Endothelial cell of umbilical vein (primary cell): ENCODE measurements around the gene MS4A14. TPM values are rescaled to one million over a fixed set of nuclear protein-coding genes. Genes with fewer than 3 reads are reported as not detected.

Experiments
- BruUV-seq: library from RNA; stranded (reverse); fragments of 400-500 nt; replicated peaks from 2 replicates; lab custom pipeline; 2021; lab: Mats Ljungman, UMichigan
- CTCF ChIA-PET: fragments of 300-600, 350-600 bp; sonication (Branson Sonifier 250); formaldehyde crosslinking; loops from one replicate; lab custom pipeline; 2021; ENCODE audit warnings: antibody characterized with exemption, inconsistent platforms; lab: Charles Lee
- POLR2A ChIA-PET: fragments of 300-600, 350-600 bp; sonication (Branson Sonifier 250); formaldehyde crosslinking; loops from one replicate; lab custom pipeline; 2021; ENCODE audit warnings: antibody characterized with exemption, inconsistent platforms; lab: Charles Lee
- DNase-seq: peaks from one replicate; pipeline ENCODE4 v3.0.0-alpha.2; 2011; ENCODE audit warnings: low read depth, low spot score
- FAIRE-seq: peaks from 2 replicates; lab custom pipeline; 2011; peaks lifted over from hg19 to GRCh38; lab: Jason Lieb, UNC
- H2AFZ ChIP-seq: 2 replicates; pipeline ENCODE4 v1.6.0; 2012; ENCODE audit warnings: low read depth, low read length, control low read depth, inconsistent platforms
- H3K27ac ChIP-seq: 2 replicates; pipeline ENCODE4 v1.5.1; 2011; ENCODE audit warnings: low read depth, mild to moderate bottlenecking, control low read depth, low read length, moderate library complexity; ENCODE audit not compliant: insufficient read depth
- H3K27me3 ChIP-seq, 2 experiments: 2 replicates each; pipeline versions ENCODE4 v1.6.0 to v1.6.1; 2011; ENCODE audit warnings: low read length in 2 of 2, mixed read lengths in 1 of 2; ENCODE audit not compliant: control insufficient read depth in 2 of 2, insufficient read depth in 2 of 2
- H3K36me3 ChIP-seq, 2 experiments: 2 replicates in 1 of 2; 3 replicates in 1 of 2; pipeline ENCODE4 v1.5.1; 2011; ENCODE audit warnings: low read length in 2 of 2, mild to moderate bottlenecking in 1 of 2, moderate library complexity in 1 of 2; ENCODE audit not compliant: control insufficient read depth in 2 of 2, insufficient read depth in 2 of 2; ENCODE audit errors: extremely low read depth in 1 of 2
- H3K4me1 ChIP-seq: 3 replicates; pipeline ENCODE4 v1.5.1; 2011; ENCODE audit warnings: mild to moderate bottlenecking, low read length; ENCODE audit not compliant: control insufficient read depth, insufficient read depth; ENCODE audit errors: extremely low read depth
- H3K4me2 ChIP-seq: 2 replicates; pipeline ENCODE4 v1.6.1; 2011; ENCODE audit warnings: low read length, control low read depth, mixed read lengths; ENCODE audit not compliant: insufficient read depth
- H3K4me3 ChIP-seq, 3 experiments: fragments of 200-600 bp in 1 of 3; sonication (generic), shearing (Covaris generic) in 1 of 3; replicated peaks in 1 of 3; 2 replicates each; pipeline ENCODE4 v1.5.1; 2011 to 2016; ENCODE audit warnings: control low read depth in 3 of 3, low read length in 3 of 3, mild to moderate bottlenecking in 2 of 3, inconsistent platforms in 1 of 3, low read depth in 1 of 3, moderate library complexity in 1 of 3; ENCODE audit not compliant: insufficient read depth in 1 of 3
- H3K79me2 ChIP-seq: 2 replicates; pipeline ENCODE4 v1.6.0; 2012; ENCODE audit warnings: low read length, inconsistent platforms; ENCODE audit not compliant: control insufficient read depth, insufficient read depth
- H3K9ac ChIP-seq: replicated peaks from 2 replicates; pipeline ENCODE3; 2011; ENCODE audit warnings: low read length, control low read depth; ENCODE audit not compliant: insufficient read depth; ENCODE audit errors: extremely low read depth
- H3K9me1 ChIP-seq: replicated peaks from 3 replicates; pipeline ENCODE4 v1.6.0; 2011; ENCODE audit warnings: mild to moderate bottlenecking, low read length; ENCODE audit not compliant: control insufficient read depth, insufficient read depth; ENCODE audit errors: extremely low read depth
- H3K9me3 ChIP-seq: replicated peaks from 2 replicates; pipeline ENCODE4 v1.5.1; 2012; ENCODE audit warnings: low read length, inconsistent platforms; ENCODE audit not compliant: control insufficient read depth, insufficient read depth
- H4K20me1 ChIP-seq: replicated peaks from 2 replicates; pipeline ENCODE3; 2011; ENCODE audit warnings: mild to moderate bottlenecking, low read length; ENCODE audit not compliant: control insufficient read depth, insufficient read depth; ENCODE audit errors: extremely low read depth
- CTCF ChIP-seq, 2 donors: IDR thresholded peaks; 1 replicate in 1 of 2; 2 replicates in 1 of 2; pipeline ENCODE4 v1.5.1; 2011; ENCODE audit warnings: low read length in 2 of 2, mild to moderate bottlenecking in 2 of 2, moderate library complexity in 2 of 2, control low read depth in 1 of 2, inconsistent platforms in 1 of 2, low read depth in 1 of 2; ENCODE audit not compliant: insufficient read depth in 1 of 2; ENCODE audit errors: extremely low read depth in 1 of 2
- EZH2 ChIP-seq: IDR thresholded peaks from 2 replicates; pipeline ENCODE4 v1.6.1; 2012; ENCODE audit warnings: borderline replicate concordance, low read depth, mild to moderate bottlenecking, moderate library complexity, low read length, inconsistent platforms; ENCODE audit not compliant: severe bottlenecking
- FOS ChIP-seq: IDR thresholded peaks from 2 replicates; pipeline ENCODE4 v1.6.1; 2011; ENCODE audit warnings: mild to moderate bottlenecking, low read length, moderate library complexity, borderline replicate concordance; ENCODE audit not compliant: insufficient read depth
- GATA2 ChIP-seq: IDR thresholded peaks from 2 replicates; pipeline ENCODE4 v1.7.0; 2011; ENCODE audit warnings: low read depth, mild to moderate bottlenecking, moderate library complexity, mixed read lengths, low read length; ENCODE audit not compliant: insufficient read length, insufficient read depth
- JUN ChIP-seq: IDR thresholded peaks from 2 replicates; pipeline ENCODE4 v1.6.1; 2011; ENCODE audit warnings: borderline replicate concordance, low read depth; ENCODE audit not compliant: insufficient read length, insufficient read depth
- MAX ChIP-seq: IDR thresholded peaks from 2 replicates; pipeline ENCODE4 v1.6.1; 2011; ENCODE audit not compliant: insufficient read depth, insufficient read length
- MYC ChIP-seq: IDR thresholded peaks from one replicate; pipeline ENCODE4 v1.6.1; 2011; ENCODE audit warnings: mild to moderate bottlenecking, low read depth, low read length
- POLR2A ChIP-seq: IDR thresholded peaks from 2 replicates; pipeline ENCODE4 v1.6.1; 2012; ENCODE audit warnings: low read depth, mild to moderate bottlenecking, control low read depth, low read length
- POLR2AphosphoS5 ChIP-seq: IDR thresholded peaks from 2 replicates; pipeline ENCODE4 v1.6.1; 2012; ENCODE audit warnings: low read depth, mild to moderate bottlenecking, control low read depth, low read length, moderate library complexity; ENCODE audit not compliant: insufficient read depth
- dilution Hi-C: fragments of 300-500 bp; cut with MboI; formaldehyde crosslinking; loops from one replicate; pipeline ENCODE4 v1.15.0; 2019; ENCODE audit warnings: low sequenced_read_pairs; ENCODE audit not compliant: extremely low pct_ligation_motif_present
- intact Hi-C: fragments of 100-400 bp; cut with micrococcal nuclease; formaldehyde crosslinking; loops from one replicate; pipeline ENCODE4 v1.10.0; 2022
- polyA plus RNA-seq, 4 experiments: library from polyadenylated mRNA; depleted of rRNA in 3 of 4; stranded (reverse) in 3 of 4; unstranded in 1 of 4; fragments of >200 nt; gene quantifications; 2 replicates each; pipeline versions ENCODE4 v1.2.1 to v1.2.3, GENCODE V29; 2011 to 2012; ENCODE audit warnings: missing spikeins in 1 of 4
- total RNA-seq: library from RNA; stranded (reverse); gene quantifications from 2 replicates; pipeline ENCODE4 v1.2.3, GENCODE V29; 2021

MS4A14 gene
- total and polyA plus RNA-seq, 2 donors (not counting 3 experiments of a cell fraction or from before 2014, with no cell fraction given), result not detected

GRCh38 chr11:60357771-60358170 is 38.5 kb upstream of the MS4A14 start:
- intact Hi-C loops, result no loop called here
- TF ChIP-seq GATA2 (no peak), MAX (no peak), POLR2AphosphoS5 (no peak), MYC (no peak), POLR2A (no peak), EZH2 (no peak), JUN (no peak), CTCF (IDR thresholded peaks at IDR 0.05; ENCODE audit: extremely low read depth in 1 of 2, insufficient read depth in 1 of 2, low read depth in 1 of 2, low read length in 2 of 2) (no peak), FOS (no peak)
- no TSS peak for BruUV-seq

More at GRCh38 chr11:60357771-60358170, 38.5 kb upstream of the MS4A14 start:
- H3K79me2 ChIP-seq, result no peaks in the 10 kb centered on the region
- FAIRE-seq, result no peak
- no peaks in the 10 kb centered on the region for H4K20me1 ChIP-seq
- no peak overlapping the region for H3K9ac ChIP-seq
- H3K27ac ChIP-seq, result no peak overlapping the region
- no peak overlapping the region for H3K4me2 ChIP-seq
- ChIA-PET POLR2A (no interaction called here), CTCF (no interaction called here)
- H2AFZ ChIP-seq, result no peak overlapping the region
- H3K27me3 ChIP-seq, result peaks cover 0 to 2% of the 10 kb centered on the region in 2 experiments
- no peaks in the 10 kb centered on the region for H3K4me1 ChIP-seq
- H3K36me3 ChIP-seq, result no peaks in the 10 kb centered on the region
- H3K9me1 ChIP-seq, result no peaks in the 10 kb centered on the region
- DNase-seq, result no peak
- no peak overlapping the region for H3K4me3 ChIP-seq
- H3K9me3 ChIP-seq, result no peaks in the 10 kb centered on the region
- dilution Hi-C loops, result no loop called here
